Measurements from ENCODE around the gene CDH23. TPM values are rescaled to one million over a fixed set of nuclear protein-coding genes. Genes with fewer than 3 reads are reported as not detected.
A peak's percentile ranks its signal among the peaks of the same experiment; 100 is the strongest.

Gene CDH23
- total RNA-seq, 2 donors from 2014 or later, result 1.4 to 1.6 TPM

- H3K27me3 ChIP-seq, result no peaks in the 10 kb centered on the region
- no peaks in the 10 kb centered on the region for H3K9me3 ChIP-seq
- TF ChIP-seq CTCF (IDR thresholded peaks at IDR 0.05), result no peak
- no peak for DNase-seq
- no peak overlapping the region for H3K4me3 ChIP-seq
- no peaks in the 10 kb centered on the region for H3K36me3 ChIP-seq
- intact Hi-C loops (cut with DNase I), result no loop called here
- no peak overlapping the region for H3K27ac ChIP-seq
- H3K4me1 ChIP-seq, result no peaks in the 10 kb centered on the region
- H3K9ac ChIP-seq (ENCODE audit: low read depth in 2 of 2, low read length in 2 of 2), result no peak overlapping the region
These were observed 47.7 kb downstream of the CDH23 start for GRCh38 chr10:71444284-71445054.

- H3K27ac ChIP-seq, result no peak overlapping the region
- H3K4me1 ChIP-seq, result no peaks in the 10 kb centered on the region
- DNase-seq, result peak; percentile 45
- no peaks in the 10 kb centered on the region for H3K9me3 ChIP-seq
- H3K9ac ChIP-seq (ENCODE audit: low read depth in 2 of 2, low read length in 2 of 2), result no peak overlapping the region
- intact Hi-C loops (cut with DNase I), result no loop called here
- no peak for TF ChIP-seq CTCF (IDR thresholded peaks at IDR 0.05)
- no peak overlapping the region for H3K4me3 ChIP-seq
- no peaks in the 10 kb centered on the region for H3K36me3 ChIP-seq
- no peaks in the 10 kb centered on the region for H3K27me3 ChIP-seq
These were observed 51.0 kb downstream of the CDH23 start for GRCh38 chr10:71447676-71448075.

GRCh38 chr10:71448146-71448545 lies 51.4 kb downstream of the CDH23 start:
- Histone ChIP-seq H3K9me3 (no peaks in the 10 kb centered on the region), H3K4me3 (no peak overlapping the region), H3K27me3 (no peaks in the 10 kb centered on the region), H3K36me3 (no peaks in the 10 kb centered on the region), H3K4me1 (no peaks in the 10 kb centered on the region), H3K27ac (no peak overlapping the region), H3K9ac (ENCODE audit: low read depth in 2 of 2, low read length in 2 of 2) (no peak overlapping the region)
- intact Hi-C loops (cut with DNase I), result no loop called here
- no peak for DNase-seq
- no peak for TF ChIP-seq CTCF (IDR thresholded peaks at IDR 0.05)

GRCh38 chr10:71449026-71449425 lies 52.3 kb downstream of the CDH23 start:
- intact Hi-C loops (cut with DNase I), result no loop called here
- H3K27me3 ChIP-seq, result no peaks in the 10 kb centered on the region
- no peak for TF ChIP-seq CTCF (IDR thresholded peaks at IDR 0.05)

GRCh38 chr10:71451754-71452153 lies 55.0 kb downstream of the CDH23 start:
- H3K9ac ChIP-seq (ENCODE audit: low read depth in 2 of 2, low read length in 2 of 2), result no peak overlapping the region
- DNase-seq, result no peak
- no peaks in the 10 kb centered on the region for H3K9me3 ChIP-seq
- no peaks in the 10 kb centered on the region for H3K4me1 ChIP-seq
- H3K36me3 ChIP-seq, result no peaks in the 10 kb centered on the region
- TF ChIP-seq CTCF (IDR thresholded peaks at IDR 0.05), result no peak
- intact Hi-C loops (cut with DNase I), result no loop called here
- no peak overlapping the region for H3K27ac ChIP-seq
- H3K27me3 ChIP-seq, result no peaks in the 10 kb centered on the region
- H3K4me3 ChIP-seq, result no peak overlapping the region

More at GRCh38 chr10:71449026-71449425, 52.3 kb downstream of the CDH23 start:
- Histone ChIP-seq H3K27ac (no peak overlapping the region), H3K36me3 (no peaks in the 10 kb centered on the region), H3K4me1 (no peaks in the 10 kb centered on the region), H3K9ac (ENCODE audit: low read depth in 2 of 2, low read length in 2 of 2) (no peak overlapping the region), H3K9me3 (no peaks in the 10 kb centered on the region), H3K4me3 (no peak overlapping the region)
- no peak for DNase-seq

Measured in colonic mucosa (tissue), 4 donors.